ENCODE results near the gene PYCARD.
"Not testable (repeated sequence)": the region's sequence is repeated elsewhere in the genome, so short reads cannot be mapped to it uniquely, and the experiment has no call there.

PYCARD gene

GRCh38 chr16:31202414-31203375 is at the start of gene PYCARD:
TSS of gene PYCARD (minus strand) at chr16:31202760. CDS start at chr16:31202690, 70 bp downstream.
- DNase-seq, result peak in 1 of 4 experiments; percentile 24

GRCh38 chr16:31251435-31251834 is 48.9 kb upstream of the PYCARD start:
- no peak for DNase-seq

GRCh38 chr16:31250782-31251384 is 48.3 kb upstream of the PYCARD start:
- no peak for DNase-seq

GRCh38 chr16:31248344-31248743 is 45.8 kb upstream of the PYCARD start:
- DNase-seq, result no peak

- no peak for DNase-seq
These were observed 43.7 kb upstream of the PYCARD start for GRCh38 chr16:31246296-31246695.

- not testable (repeated sequence) for DNase-seq
These were observed 43.0 kb upstream of the PYCARD start for GRCh38 chr16:31245598-31245997.

- DNase-seq, result no peak
These were observed 41.4 kb upstream of the PYCARD start for GRCh38 chr16:31243734-31244670.

- DNase-seq, result no peak
These were observed 39.6 kb upstream of the PYCARD start for GRCh38 chr16:31242206-31242605.

GRCh38 chr16:31238041-31238440 is 35.5 kb upstream of the PYCARD start:
- no peak for DNase-seq

- no peak for DNase-seq
These were observed 26.9 kb upstream of the PYCARD start for GRCh38 chr16:31229501-31229900.

- DNase-seq, result no peak
These were observed 25.6 kb upstream of the PYCARD start for GRCh38 chr16:31228206-31228605.

GRCh38 chr16:31225193-31225592 is 22.6 kb upstream of the PYCARD start:
- no peak for DNase-seq

- DNase-seq, result no peak
These were observed 21.8 kb upstream of the PYCARD start for GRCh38 chr16:31224092-31224955.

- DNase-seq, result no peak
These were observed 20.5 kb upstream of the PYCARD start for GRCh38 chr16:31223044-31223443.

GRCh38 chr16:31221357-31222160 is 19.0 kb upstream of the PYCARD start:
- no peak for DNase-seq

GRCh38 chr16:31219154-31219741 is 16.7 kb upstream of the PYCARD start:
- no peak for DNase-seq

- DNase-seq, result no peak
These were observed 14.6 kb upstream of the PYCARD start for GRCh38 chr16:31217136-31217530.

GRCh38 chr16:31216422-31217135 is 14.0 kb upstream of the PYCARD start, which contains the start of gene PYDC1:
TSS of gene PYDC1 (minus strand) at chr16:31217135. CDS start at chr16:31217028, 107 bp downstream.
- peak in 1 of 4 experiments; percentile 12 for DNase-seq

GRCh38 chr16:31215287-31216162 is 13.0 kb upstream of the PYCARD start:
- DNase-seq, result no peak
